Measurements from ENCODE around the gene OR11A1. TPM values are rescaled to one million over a fixed set of nuclear protein-coding genes. Genes with fewer than 3 reads are reported as not detected.

The OR11A1 gene, protein sequence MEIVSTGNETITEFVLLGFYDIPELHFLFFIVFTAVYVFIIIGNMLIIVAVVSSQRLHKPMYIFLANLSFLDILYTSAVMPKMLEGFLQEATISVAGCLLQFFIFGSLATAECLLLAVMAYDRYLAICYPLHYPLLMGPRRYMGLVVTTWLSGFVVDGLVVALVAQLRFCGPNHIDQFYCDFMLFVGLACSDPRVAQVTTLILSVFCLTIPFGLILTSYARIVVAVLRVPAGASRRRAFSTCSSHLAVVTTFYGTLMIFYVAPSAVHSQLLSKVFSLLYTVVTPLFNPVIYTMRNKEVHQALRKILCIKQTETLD
- total RNA-seq (2021) = not detected in 2 replicates
- long read RNA-seq = 0 reads

DNA sequence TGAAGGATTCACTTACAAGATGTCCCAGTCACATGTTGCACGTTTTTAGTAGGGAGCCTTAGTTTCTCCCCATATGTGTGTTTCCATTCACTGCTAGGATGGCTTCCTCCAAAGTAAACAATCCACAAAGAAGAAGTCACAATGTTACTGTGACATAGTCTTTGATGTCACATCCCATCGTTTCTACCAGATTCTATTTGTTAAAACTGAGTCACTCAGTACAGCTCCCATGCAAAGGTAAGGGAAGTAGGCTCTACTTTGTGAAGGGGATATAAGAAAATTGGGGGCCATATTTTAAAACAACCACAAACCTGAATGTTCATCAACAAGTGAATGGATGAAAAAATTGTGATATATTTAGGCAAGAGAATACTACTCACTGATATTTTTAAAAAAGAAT lies at the start of gene OR11A1, which contains the start of gene OR2H1:
TSS of gene OR11A1 (minus strand) at position 101 of the 400 bp plus-strand sequence. CDS start 29,430 bp downstream, outside the sequence.
TSS of gene OR2H1 (plus strand) at position 185 of the 400 bp plus-strand sequence. CDS start 4,615 bp downstream, outside the sequence.
- peaks cover 0 to 2% of the 10 kb centered on the region in 2 experiments; a peak in 4 of 5 replicates for H3K9me3 Mint-ChIP-seq
- no peak within 1 kb of the TSS for H3K14ac ChIP-seq (ENCODE audit: insufficient read depth, low read length)
- no peaks in the 10 kb centered on the region for H3K23me2 ChIP-seq (ENCODE audit: insufficient read length, low read depth, low read length, poor library complexity, severe bottlenecking)
- no peak within 1 kb of the TSS for H3K23ac ChIP-seq (ENCODE audit: insufficient read length, low read depth, low read length)
- no peak within 1 kb of the TSS for H2AFZ ChIP-seq (ENCODE audit: low read length)
- H2BK120ac ChIP-seq (ENCODE audit: low read depth, low read length, poor library complexity, severe bottlenecking) = no peak within 1 kb of the TSS
- H3K18ac ChIP-seq (ENCODE audit: insufficient read length, low read depth, low read length) = no peak within 1 kb of the TSS
- H3K9me3 ChIP-seq (ENCODE audit: control insufficient read depth, low read depth, low read length) = no peaks in the 10 kb centered on the region
- no peaks in the 10 kb centered on the region for H3K27me3 Mint-ChIP-seq (ENCODE audit: low read depth)
- no peak within 1 kb of the TSS for H4K5ac ChIP-seq (ENCODE audit: insufficient read length, low read depth, low read length)
- no peak within 1 kb of the TSS for H2BK15ac ChIP-seq (ENCODE audit: low read depth, low read length)
- H3K4me1 Mint-ChIP-seq = 0 out of 4 replicates have a peak, but pooled peaks cover 0 to 5% of the 10 kb centered on the region in 2 experiments
- no peak within 1 kb of the TSS for H4K91ac ChIP-seq (ENCODE audit: insufficient read length, low read depth, low read length)
- no peak within 1 kb of the TSS for H4K8ac ChIP-seq (replicated peaks; ENCODE audit: insufficient read length, low read depth, low read length)
- no peak within 1 kb of the TSS for H3K56ac ChIP-seq (ENCODE audit: insufficient read length, low read depth, low read length)
- no peaks in the 10 kb centered on the region for H4K20me1 ChIP-seq (ENCODE audit: control insufficient read depth, insufficient read depth, insufficient read length)
- no peak for TF ChIP-seq CTCF (conservative IDR thresholded peaks at IDR 0.05)
- no peaks in the 10 kb centered on the region for H3K4me1 ChIP-seq (ENCODE audit: insufficient read depth, low read length)
- no CpG with 5 or more reads among the region's 2 CpGs for WGBS (ENCODE audit: extremely low coverage, insufficient read length, low lambda C conversion rate)
- H3K4me2 ChIP-seq (ENCODE audit: insufficient read depth, insufficient read length, low read length) = no peak within 1 kb of the TSS
- H3K9ac ChIP-seq (ENCODE audit: extremely low read depth, insufficient read length, low read length) = no peak within 1 kb of the TSS
- H2AK5ac ChIP-seq (ENCODE audit: insufficient read length, low read length) = no peak within 1 kb of the TSS
- H3K79me1 ChIP-seq (ENCODE audit: insufficient read depth, low read depth, low read length, poor library complexity, severe bottlenecking) = no peaks in the 10 kb centered on the region
- no peak within 1 kb of the TSS for H3K4ac ChIP-seq (ENCODE audit: low read depth, low read length)
- no peak within 1 kb of the TSS for H2BK12ac ChIP-seq (ENCODE audit: insufficient read length, low read depth, low read length)
- no peak for DNase-seq
- no peaks in the 10 kb centered on the region for H3K79me2 ChIP-seq (ENCODE audit: insufficient read depth, low read length)
- no peak within 1 kb of the TSS for H3K4me3 Mint-ChIP-seq
- no peak within 1 kb of the TSS for H3K27ac ChIP-seq (ENCODE audit: insufficient read length, low read depth, low read length)
- H3K27me3 ChIP-seq (ENCODE audit: insufficient read depth, low read length) = no peaks in the 10 kb centered on the region
- no peak within 1 kb of the TSS for H3T11ph ChIP-seq (ENCODE audit: low read length)
- H2BK5ac ChIP-seq (ENCODE audit: insufficient read length, low read length) = no peak within 1 kb of the TSS
- H3K27ac Mint-ChIP-seq = no peak within 1 kb of the TSS
- no peak within 1 kb of the TSS for H2BK20ac ChIP-seq (ENCODE audit: low read depth, low read length, poor library complexity, severe bottlenecking)
- H3K36me3 Mint-ChIP-seq (ENCODE audit: insufficient read depth in 1 of 3, low read depth in 3 of 3) = no peaks in the 10 kb centered on the region; a peak in 1 of 7 replicates
